ENCODE data around the gene MAOB.
"Not testable (repeated sequence)": the region's sequence is repeated elsewhere in the genome, so short reads cannot be mapped to it uniquely, and the experiment has no call there.

Gene MAOB

DNA sequence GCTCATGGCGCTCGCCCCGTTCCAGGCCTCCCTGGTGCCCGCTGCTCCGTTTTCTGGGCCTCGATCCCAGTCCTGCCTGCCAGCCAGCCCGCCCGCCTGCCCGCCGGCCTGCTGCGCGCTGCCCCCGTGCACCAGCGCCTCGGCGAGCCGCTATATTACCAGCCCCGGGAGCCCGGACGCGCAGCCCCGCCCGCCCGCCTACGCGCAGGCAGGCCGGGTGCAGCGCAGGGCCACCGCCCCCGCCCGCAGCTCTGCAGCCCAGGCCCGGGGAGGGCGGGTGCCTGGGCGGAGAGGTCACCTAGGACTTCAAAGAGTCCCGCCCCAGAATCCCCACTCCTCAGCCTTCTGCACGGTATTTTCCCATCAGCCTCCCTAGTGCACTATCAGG is at the start of gene MAOB:
Gene MAOB, minus strand, starts transcription at position 157 of the 388 bp plus-strand sequence. Its CDS starts 151 bp downstream, at position 6.
- peak; percentile 12 for DNase-seq (ENCODE audit: low spot score)

DNA sequence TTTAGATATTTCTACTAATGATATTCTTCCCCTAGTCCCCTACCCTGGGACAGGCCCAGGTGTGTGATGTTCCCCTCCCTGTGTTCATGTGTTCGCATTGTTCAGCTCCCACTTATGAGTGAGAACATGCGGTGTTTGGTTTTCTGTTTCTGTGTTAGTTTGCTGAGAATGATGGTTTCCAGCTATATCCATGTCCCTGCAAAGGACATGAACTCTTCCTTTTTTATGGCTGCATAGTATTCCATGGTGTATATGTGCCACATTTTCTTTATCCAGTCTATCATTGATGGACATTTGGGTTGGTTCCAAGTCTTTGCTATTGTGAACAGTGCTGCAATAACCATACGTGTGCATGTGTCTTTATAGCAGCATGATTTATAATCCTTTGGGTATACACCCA is 39.8 kb upstream of the MAOB start:
- DNase-seq (ENCODE audit: low spot score) = not testable (repeated sequence)

DNA sequence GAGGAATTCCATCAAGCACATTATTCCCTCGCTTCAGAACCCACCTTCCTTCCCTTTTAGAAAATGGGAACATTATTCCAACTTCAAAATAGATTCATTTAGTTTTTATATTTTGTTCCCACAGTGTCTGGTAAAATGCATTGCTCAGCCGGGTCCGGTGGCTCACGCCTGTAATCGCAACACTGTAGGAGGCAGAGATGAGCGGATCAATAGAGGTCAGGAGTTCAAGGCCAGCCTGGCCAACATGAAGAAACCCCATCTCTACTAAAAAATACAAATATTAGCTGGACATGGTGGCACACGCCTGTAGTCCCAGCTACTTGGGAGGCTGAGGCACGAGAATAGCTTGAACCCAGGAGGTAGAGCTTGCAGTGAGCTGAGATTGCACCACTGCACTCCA is 28.5 kb upstream of the MAOB start:
- DNase-seq (ENCODE audit: low spot score) = not testable (repeated sequence)

DNA sequence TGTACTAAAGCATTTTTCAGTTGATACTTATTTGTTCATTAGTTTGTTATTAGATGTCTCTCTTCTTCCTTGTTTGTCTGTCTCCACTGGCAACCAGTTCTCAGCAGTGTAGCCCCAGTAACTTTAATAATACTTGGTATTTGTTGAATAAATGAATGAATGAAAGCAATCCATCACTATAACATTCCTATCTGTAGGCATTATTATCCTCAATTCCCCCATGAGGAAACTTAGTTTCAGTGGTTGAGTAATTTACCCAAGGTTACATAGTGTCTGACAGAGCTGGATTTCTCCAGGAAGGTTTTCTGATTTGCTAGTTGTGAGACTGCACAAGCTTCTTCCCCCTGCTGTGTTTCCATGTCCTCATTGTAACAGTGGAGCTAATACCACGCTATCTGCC is 27.8 kb upstream of the MAOB start:
- no peak for DNase-seq (ENCODE audit: low spot score)

DNA sequence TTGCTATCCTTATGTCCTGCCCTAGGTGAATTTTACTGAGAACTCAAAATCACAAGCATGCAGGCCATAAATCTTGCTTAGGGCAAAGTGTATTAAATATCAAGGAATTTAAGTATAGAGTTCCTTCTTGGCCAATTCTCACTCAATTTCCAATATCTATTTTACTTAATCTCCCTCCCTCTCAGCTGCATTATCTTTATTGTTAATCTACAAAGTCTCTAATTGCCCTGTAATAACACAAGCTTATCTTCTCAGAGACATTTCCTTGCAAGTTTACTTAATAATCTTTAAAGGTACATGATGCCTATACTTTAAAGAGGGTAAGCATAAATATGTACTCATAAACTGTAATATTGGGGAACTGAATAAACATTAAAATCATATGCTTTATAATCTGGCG is 26.9 kb upstream of the MAOB start:
- DNase-seq (ENCODE audit: low spot score) = no peak

DNA sequence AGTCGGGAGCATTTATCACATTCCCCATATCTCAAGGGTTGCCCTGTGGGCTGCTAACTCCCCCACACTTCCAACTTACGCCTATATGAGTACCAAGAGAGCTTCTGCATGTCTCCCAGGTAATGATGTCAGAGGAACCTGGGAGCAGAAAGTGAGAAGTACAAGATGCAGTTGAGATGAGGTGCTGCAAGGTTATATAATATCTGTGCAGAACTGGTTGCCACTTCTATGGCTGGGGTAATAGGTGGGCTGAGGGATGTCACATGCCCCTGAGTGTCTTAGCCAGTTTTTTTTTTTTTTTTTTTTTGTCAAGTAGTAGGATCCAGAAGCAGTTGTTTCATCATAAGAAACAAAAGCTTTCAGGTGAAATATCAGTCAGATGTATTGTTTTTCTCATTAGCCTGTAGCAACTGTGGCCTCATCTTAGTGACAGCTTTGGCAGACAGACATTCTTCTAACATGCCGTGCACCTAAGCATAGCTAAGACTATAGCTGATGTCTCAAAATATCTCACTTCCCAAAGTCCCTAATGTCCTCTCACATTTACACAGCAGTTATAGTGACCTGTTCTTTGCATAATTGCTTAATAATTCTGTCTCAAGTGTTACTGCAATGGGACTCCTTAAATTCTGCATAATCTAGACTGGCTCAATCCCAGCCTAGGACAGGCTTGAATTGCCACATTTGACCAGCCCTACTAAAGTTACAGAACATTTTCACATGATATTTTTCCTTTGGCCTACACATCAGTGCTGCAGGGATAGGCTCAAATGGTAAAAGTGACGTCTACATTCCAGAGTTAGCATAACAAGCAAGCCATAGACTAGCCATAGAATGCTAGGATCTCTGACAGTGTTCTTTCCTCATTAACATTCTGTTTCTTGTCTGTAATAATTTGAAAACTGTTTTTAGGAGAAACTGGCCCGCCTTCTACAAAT is 17.9 kb upstream of the MAOB start:
- no peak for DNase-seq (ENCODE audit: low spot score)

DNA sequence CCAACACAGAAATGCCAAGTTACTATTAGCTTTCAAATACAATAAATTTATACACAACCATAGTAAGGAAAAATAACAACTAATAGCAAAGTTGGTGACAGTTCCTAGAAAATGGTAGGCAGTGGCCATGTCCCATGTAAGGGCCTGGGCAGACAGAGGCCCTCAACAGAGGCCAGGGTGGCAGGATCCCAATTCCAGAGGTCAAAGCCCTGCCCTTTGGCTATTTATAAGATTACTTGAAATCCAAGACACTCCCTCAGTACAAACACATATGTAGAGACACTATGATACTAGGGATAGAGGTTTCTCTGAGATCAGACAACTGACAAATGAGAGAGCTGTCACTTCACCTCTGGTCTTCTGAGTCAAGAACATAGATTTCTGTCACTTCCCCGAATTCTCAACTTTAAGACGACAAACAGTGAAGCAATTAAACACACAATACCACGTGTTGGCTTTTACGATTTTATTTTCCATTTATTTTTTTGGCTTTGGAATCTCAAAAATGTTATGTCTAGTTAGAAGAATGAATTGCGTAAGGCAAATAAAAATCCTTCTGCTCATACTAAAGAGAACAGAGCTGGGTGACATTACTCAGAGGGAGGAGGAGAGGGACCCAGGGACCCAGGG is 16.3 kb upstream of the MAOB start:
- no peak for DNase-seq (ENCODE audit: low spot score)

DNA sequence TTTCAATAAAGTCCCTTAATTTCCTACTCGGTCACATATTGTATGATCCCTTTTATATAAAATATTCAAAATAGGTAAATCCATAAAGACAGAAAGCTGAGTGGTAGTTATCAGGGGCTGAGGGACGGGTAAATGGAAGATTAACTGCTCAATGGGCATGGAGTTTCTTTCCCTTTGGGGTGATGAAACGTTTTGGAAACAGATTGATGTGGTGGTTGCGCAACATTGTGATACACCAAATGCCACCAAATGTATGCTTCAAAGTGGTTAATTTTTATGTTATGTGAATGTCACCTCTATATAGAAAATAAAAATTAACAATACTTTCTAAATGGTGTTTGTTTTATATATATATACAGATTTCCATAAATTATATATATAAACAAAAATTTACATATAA is 15.0 kb upstream of the MAOB start:
- no peak for DNase-seq (ENCODE audit: low spot score)

DNA sequence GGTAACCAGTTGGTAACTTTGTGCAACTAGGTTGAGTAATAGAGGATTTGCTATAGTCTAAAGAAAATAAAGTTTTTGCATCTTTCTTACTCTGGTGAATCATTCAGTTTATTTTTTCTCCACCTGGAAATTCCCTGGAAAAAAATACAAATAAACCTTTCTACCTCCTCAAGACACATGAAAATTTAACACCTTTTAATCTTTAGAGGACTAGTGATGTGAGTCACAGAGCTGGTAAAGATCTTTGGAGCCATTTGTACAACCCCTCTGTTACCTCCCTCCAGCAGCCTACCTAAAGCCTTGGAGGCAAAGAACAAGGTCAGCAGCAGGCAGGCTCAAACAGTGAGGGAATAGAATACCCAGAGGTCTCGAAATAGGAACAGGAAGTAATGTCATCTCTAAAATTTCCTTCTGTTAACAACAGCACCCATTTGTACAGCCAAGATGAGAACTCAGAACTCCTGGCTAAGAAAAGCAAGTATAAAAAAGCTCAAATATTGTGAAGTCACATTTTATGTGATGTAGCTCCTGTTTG is 10.2 kb upstream of the MAOB start:
- no peak for DNase-seq (ENCODE audit: low spot score)

DNA sequence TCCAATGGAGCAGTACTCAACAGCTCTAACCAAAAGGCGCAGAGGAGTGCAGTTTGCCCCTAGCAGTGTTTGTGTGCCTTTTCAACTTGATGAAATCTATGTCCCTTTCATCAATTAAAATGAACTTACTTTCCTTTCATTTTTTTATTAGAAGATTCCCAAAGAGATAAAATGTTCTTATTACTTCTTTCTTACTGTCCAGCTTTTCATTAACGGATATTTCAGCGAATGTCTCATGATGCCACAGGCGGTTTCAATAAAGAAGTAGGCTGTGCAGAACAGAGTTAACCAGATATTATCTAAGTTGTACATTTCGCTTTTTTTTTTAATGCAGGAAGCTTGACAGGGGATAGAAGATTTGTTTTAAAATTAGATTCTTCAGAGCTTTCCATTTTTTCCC is 3.4 kb upstream of the MAOB start:
- no peak for DNase-seq (ENCODE audit: low spot score)

DNA sequence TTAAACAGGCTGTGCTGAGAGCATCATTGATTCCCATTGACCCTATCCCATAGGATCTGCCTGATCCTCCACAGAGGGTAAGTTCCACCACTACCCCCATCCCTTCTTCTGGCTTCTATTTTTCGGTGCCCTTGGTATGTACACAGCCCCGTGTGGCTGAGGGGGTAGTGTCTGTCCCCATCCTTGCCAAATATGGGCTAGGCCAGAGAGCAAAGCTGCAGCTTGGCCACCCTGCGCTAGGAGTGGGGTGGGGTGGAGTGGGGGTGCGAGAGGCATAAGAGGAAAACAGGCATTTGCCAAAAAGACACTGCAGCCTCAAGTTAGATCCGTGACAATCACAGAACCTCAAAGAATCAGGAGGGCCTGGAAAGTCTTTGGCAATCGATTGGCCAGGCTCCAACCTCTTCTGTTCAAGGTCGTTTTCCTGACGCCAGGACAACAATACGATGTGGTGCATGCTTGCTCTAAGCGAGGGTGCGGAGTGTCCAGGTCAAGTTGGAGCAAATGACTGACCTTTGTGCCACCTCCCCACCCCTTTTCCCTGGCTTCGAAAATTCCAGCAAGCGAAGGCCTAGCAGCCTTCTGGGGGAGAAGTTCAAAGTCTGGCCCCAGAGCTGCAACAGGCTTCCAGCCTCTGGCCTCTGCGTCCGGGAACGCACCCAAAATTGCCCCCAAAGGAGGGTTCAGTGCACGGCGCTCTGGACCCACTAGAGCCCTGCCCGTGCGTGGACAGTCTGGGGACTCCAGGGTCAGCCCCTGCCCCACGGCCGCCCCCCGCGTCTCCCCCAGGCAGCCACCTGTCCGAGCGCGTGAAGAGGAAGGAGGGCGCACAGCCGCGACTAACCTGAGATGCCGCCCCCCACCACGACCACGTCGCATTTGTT is 598 bp downstream of the MAOB start:
- no peak for DNase-seq (ENCODE audit: low spot score)

DNA sequence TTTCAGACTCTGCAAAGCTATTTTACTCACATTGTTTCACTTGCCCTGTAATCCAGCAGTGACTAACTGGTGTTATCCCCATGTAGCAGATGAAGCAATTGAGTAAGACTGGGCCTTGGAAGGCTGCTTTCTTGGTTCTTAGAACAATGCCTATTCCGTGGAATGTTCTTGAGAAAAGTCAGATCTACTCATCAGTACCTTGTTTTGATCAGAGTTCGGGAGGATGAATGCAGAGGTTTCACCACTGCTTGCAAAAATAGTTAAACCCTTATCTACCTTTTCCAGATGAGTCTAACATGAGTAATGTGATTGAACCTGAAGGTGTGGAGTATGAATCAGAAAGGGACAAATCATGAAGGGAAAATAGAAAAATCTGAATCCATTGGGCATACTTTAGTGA is 1.8 kb downstream of the MAOB start:
- no peak for DNase-seq (ENCODE audit: low spot score)

DNA sequence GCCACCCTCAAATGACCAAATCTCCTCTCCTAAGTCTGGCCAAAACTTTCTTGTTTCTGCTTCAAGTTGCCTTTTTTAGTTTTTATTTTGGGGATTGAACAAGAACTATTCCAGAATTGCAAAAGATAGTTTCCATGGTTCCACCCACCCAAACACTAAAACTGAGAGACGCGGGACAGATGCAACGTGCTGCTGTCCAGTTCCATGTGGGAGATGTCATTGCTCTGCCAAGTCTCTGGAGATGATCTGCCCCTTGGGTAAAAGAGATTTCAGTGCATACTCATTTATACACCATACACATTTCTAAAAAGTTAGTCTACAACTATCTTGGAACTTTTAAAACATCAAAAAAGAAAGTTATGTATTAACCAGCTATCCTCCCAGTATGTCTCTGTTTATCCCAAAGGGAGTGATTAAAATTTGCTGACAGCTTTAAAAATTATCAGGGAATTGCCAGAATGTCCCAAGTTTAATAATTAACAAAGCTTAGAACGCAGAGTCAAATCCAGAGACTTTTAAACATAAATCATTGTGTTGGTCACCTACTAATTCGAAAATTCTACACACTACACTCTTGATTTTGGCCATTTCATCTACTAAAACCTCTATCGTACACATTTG is 3.2 kb downstream of the MAOB start:
- no peak for DNase-seq (ENCODE audit: low spot score)

DNA sequence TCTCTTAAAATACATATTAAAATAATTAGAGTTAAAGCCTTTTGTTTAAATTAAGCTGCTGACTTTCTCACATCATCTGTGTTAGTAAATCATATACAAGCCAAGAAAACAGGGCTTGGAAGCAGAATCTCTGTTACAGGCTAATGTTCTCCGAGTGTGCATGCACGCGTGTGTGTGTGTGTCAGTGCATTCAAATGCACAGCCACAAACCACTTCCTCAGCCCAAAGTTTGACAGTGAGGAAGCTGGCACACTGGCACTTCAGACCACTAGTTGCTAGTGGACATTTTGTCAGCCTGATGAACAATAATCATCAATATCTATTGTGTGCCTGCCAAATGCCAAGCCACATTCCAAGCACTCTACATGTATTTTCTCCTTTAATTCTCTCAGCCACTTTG is 5.6 kb downstream of the MAOB start:
- no peak for DNase-seq (ENCODE audit: low spot score)

DNA sequence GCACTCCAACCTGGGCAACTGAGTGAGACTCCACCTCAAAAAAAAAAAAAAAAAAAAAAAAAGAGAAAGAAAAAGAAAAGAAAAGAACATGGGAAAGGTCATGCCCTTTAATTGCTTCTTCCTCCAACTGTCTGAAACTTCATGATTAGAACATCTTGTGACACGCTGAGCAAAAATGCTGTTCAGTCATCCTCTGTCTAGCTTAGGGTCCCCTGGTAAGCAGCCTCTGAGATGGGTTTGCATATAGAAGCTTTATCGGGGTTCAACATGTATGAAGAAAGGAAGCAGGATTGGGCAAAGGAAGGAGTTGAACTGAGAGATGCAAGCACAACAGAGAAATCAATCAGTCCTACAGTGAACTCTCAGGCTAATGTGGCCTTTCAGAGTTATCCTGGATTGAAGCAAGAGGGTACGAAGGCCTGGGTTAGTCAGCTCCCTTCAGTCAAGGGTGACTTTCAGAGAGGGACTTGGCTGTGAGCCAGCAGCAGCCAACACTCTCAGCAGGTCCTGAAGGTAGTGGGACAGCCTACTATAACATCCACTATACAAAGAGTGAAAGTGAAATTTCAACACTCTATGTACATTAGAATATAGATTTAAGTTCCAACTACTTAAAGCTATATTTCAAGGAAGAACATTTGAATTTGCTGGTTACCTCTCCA is 11.4 kb downstream of the MAOB start:
- no peak for DNase-seq (ENCODE audit: low spot score)

DNA sequence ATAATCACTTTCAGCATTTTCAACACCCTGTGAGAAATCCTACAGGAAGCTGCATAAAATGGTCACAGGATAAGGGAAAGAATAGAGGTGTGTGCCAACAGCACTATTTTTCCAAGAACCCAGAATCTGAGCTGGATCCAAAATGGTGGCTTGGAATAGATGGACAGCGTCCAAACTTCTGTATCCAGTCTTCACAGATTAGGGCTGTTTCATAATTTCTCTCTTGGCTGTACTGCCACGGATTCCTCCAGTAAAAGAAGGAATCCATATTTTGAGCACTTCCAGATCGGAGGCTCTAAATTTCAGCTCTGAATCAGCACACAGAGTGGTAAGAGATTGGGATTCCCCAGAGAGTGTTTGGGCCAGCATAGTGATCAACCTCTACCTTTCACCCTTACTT is 12.2 kb downstream of the MAOB start:
- DNase-seq (ENCODE audit: low spot score) = no peak

DNA sequence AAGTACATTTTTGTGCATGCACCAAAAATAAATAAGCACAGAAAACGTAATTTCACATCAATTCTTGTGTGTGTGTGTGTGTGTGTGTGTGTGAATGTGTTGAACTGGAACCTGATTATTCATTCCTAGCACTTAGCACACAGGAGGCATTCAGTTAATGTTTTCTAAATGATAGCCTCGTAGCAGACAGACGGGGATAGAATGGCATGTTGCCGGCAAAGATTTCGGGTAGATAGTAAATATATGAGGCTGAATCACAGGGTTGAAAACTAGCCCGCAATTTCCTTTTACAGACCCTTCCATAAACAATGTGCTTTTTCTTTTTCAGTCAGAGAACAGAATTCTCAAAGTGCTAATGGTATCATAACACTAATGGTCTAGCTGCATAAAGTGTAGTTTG is 13.5 kb downstream of the MAOB start:
- no peak for DNase-seq (ENCODE audit: low spot score)

DNA sequence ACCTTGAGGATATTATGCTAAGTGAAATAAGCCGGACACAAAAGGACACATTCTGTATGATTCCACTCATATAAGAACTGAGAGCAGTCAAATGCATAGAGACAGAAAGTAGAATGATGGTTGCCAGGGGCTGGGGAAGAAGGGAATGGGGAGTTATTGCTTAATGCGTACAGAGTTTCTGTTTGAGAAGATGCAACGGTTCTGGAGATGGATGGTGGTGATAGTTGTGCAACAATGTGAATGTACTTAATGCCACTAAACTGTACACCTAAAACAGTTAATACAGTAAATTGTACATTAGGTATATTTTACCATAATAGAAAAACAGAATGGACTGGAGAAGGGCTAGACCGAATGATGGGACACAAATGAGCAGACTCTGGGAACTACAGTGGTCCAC is 15.8 kb downstream of the MAOB start:
- no peak for DNase-seq (ENCODE audit: low spot score)

DNA sequence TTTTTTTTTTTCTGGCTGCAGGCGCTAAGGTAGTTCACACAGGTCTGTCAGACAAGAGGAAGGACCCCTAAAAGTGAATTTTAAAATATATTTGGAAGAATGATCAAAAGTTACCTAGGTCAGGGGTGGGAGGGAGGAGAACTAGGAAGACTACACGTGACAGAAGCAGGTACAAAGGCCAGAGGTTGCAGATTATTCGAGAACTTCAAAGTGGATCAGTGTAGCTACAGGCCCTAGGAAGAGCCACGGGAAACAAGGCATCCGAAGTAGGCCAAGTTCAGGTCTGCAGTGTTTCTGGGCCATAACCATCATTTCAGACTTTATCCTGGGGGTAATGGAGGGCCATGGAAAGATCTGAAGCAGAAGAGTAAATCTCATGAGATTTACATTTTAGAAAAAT is 16.5 kb downstream of the MAOB start:
- no peak for DNase-seq (ENCODE audit: low spot score)

DNA sequence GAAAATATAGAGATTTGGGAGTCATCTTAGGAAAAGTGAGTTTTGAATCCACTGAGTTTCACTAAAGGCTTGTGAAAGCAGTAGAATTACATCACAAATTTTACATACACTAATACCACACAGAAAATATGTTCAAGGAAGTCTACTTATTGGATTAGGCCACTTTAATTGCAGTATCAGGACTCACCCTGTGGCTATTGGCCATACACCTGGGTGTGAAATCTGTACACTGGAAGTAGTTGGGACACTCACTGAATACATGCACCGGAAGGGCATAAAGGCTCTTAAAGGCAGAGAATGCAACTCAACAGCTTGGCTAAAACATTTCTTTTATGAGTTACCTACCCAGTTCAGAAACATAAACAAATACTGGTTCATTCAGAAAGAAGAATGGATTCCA is 19.8 kb downstream of the MAOB start:
- no peak for DNase-seq (ENCODE audit: low spot score)

DNA sequence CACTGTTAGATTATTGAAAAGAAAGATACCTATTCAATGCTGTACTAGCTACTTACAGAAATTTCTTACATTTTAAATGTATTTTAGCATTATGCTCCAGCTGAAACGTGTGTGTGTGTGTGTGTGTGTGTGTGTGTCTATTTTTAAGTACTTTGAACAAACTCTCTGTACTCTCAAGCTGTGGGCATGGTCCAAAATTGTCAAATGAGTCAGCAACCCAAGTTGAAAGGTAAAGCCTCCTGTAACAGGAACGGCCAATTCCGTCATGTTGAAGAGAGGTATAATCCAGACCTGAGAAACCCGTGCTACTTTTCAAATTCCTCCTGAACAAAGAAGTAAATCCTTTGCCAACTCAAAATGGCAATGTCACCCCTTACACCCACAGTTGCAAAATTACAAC is 20.5 kb downstream of the MAOB start:
- DNase-seq (ENCODE audit: low spot score) = no peak
